ENCODE data around the gene FAM107B.
"Not testable (repeated sequence)": the region's sequence is repeated elsewhere in the genome, so short reads cannot be mapped to it uniquely, and the experiment has no call there.

Gene FAM107B

DNA sequence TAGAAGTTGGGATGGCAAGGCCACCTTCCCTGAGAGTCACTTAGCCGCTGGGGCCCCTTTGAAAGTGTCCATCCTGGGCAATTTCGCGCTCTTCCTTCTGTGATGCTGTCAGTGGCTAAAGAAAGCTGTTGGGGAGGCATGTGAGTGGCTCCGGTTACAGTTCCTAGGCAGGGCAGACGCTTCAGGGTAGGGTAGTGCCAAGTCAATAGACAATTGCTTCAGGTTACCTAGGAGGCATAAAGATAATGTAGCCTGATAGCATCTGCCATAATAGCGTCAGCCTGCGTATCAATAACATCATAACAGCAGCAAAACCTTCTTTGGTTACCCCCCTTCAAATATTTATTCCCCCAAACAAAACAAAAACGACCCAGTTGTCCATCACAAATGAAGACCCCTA, at the start of gene FAM107B:
Gene FAM107B, minus strand, starts transcription at position 101 of the 400 bp plus-strand sequence. CDS start 234 bp downstream, outside the sequence.
- no peaks in the 10 kb centered on the region for H3K4me1 Mint-ChIP-seq (ENCODE audit: low read depth)
- no peaks in the 10 kb centered on the region for H3K36me3 Mint-ChIP-seq
- H3K27me3 Mint-ChIP-seq: no peaks in the 10 kb centered on the region
- no peaks in the 10 kb centered on the region for H3K9me3 Mint-ChIP-seq (ENCODE audit: low read depth)
- no peak within 1 kb of the TSS for H3K27ac Mint-ChIP-seq
- no peak within 1 kb of the TSS for H3K4me3 Mint-ChIP-seq

DNA sequence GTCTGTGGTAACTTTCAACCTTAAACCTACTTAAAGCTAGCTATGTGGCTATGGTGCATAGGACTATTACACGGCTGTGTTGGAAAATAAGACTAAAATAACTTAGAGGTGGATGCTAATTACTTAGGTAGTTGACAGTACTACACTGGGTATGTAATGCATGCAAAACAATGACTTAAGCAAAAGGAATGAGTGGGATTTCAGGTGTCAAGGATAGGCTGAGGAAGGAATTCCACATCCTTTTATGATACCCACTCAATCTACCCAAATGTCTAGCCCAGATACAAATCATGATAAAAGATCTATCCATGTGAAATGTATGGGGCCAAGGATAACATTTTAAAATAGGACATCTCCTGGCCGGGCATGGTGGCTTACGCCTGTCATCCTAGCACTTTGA, 49.3 kb upstream of the FAM107B start:
- H3K27ac Mint-ChIP-seq: no peak overlapping the region

DNA sequence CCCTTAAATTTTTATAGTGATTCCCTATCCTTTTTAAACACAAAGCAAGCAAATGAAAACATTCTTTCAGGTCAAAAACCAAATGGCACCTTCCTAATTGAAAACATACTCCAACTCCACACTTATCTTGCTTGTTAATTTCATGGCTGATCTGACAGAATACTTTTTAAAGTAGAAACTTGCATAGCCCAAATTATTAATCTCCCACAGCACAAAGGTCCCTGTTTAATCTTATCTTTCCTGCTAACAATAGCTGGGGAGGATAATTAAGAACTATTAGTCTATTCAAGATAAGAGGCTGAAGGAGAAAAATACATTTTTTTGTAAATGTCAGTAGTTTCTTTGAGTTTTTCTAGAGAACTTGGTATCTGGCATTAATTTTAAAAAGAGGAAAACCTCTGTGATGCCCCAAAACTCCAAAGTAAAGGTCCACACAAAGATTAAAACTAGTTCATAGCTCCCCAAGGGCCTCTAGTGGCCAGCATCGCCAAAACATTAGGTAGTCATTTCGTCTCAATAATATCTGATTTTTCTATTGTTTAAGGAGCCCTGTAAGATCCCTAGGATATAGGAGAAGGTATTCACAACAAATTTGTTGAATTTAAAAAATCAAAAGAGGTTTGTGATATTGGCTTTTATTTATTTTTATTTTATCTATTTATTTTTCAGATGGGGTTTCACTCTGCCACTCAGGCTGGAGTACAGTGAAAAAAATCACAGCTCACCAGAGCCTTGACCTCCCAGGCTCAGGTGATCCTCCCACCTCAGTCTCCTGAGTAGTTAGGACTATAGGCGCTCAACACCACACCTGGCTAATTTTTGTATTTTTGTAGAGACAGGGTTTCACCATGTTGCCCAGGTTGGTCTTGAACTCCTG, 48.4 kb upstream of the FAM107B start:
- Mint-ChIP-seq H3K4me1 (ENCODE audit: low read depth) (peaks cover 3% of the 10 kb centered on the region), H3K27ac (no peak overlapping the region), H3K9me3 (ENCODE audit: low read depth) (no peaks in the 10 kb centered on the region), H3K36me3 (peaks cover 2% of the 10 kb centered on the region), H3K4me3 (no peak overlapping the region), H3K27me3 (no peaks in the 10 kb centered on the region)

More for the DNA sequence above, 49.3 kb upstream of the FAM107B start:
- peaks cover 2% of the 10 kb centered on the region for H3K36me3 Mint-ChIP-seq
- no peaks in the 10 kb centered on the region for H3K9me3 Mint-ChIP-seq (ENCODE audit: low read depth)
- no peak overlapping the region for H3K4me3 Mint-ChIP-seq
- H3K27me3 Mint-ChIP-seq: no peaks in the 10 kb centered on the region
- peaks cover 3% of the 10 kb centered on the region for H3K4me1 Mint-ChIP-seq (ENCODE audit: low read depth)

DNA sequence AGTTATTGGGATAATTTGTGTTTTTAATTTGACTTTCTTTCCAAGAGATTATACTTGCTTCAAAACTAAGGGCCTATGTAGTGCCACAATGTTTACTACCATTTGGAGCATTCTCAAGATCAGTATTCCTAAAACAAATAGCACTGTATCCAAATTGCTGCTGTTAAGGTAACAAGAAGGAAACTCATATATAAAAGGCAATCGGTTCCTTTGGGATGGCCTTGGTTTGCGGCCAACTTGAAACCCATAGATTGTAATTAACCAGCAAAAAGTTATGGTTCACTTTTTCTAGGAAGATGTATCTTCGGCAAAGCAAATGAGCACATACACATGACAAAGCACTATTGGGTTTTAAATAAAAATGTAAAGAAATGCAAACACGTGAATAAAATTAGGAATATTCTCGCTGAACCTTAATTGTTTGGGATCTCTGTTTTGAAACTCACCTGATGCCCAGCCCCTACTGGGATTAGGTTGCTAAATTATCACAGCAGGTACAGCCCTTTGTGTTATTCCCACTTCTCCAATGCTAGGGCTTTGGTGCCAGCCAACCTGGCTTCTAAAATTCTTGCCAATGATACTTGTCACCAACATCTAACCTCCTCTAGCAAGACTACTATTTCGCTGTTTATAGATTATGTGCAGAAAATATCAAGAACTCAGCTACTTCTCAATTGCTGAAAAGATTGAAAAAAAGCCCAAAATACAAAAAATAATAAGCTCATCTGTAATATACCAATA, 47.1 kb upstream of the FAM107B start:
- no peak overlapping the region for H3K4me3 Mint-ChIP-seq
- no peaks in the 10 kb centered on the region for H3K27me3 Mint-ChIP-seq
- H3K36me3 Mint-ChIP-seq: peaks cover 2% of the 10 kb centered on the region
- H3K4me1 Mint-ChIP-seq (ENCODE audit: low read depth): peaks cover 3% of the 10 kb centered on the region
- H3K9me3 Mint-ChIP-seq (ENCODE audit: low read depth): no peaks in the 10 kb centered on the region
- no peak overlapping the region for H3K27ac Mint-ChIP-seq

DNA sequence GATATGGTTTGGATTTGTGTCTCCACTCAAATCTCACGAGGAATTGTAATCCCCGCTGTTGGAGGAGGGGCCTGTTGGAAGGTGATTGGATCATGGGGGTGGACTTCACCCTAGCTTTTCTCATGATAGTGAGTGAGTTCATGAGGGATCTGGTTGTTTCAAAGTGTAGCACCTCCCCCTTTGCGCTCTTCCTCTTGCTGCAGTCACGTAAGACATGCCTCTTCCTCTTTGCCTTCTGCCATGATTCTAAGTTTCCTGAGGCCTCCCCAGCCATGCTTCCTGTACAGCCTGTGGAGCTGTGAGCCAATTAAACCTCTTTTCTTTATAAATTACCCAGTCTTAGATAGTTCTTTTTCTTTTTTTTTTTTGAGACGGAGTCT, 46.1 kb upstream of the FAM107B start:
- Mint-ChIP-seq H3K36me3 (peaks cover 2% of the 10 kb centered on the region), H3K4me3 (no peak overlapping the region), H3K27ac (no peak overlapping the region), H3K27me3 (no peaks in the 10 kb centered on the region), H3K4me1 (ENCODE audit: low read depth) (peaks cover 3% of the 10 kb centered on the region), H3K9me3 (ENCODE audit: low read depth) (no peaks in the 10 kb centered on the region)

DNA sequence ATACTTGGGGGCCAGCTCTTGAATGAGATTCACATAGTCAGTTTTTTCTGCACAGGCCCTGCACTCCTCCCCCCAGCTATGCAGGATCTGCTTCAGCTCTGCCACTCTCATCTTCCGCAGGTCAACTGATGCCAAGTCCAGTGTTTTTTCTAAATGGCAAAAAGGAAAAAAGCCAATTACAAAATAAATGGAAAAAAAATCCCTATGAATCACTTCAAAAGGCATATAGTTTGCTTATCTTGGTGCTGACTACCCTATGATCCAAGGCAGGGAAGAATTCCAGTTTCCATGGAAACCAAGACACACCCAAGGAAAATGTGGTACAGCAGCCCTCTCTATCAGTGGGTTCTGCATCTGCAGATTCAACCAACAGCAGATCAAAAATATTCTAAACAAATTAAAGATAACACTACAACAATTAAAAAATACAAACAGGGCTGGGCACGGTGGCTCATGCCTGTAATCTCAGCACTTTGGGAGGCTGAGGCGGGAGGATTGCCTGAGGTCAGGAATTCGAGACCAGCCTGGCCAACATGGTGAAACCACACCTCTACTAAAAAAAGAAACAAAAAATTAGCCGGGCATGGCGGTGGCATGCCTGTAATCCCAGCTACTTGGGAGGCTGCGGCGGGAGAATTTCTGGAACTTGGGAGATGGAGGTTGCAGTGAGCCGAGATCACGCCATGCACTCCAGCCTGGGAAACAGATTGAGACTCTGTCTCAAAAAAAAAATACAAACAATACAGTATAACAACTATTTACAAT, 45.5 kb upstream of the FAM107B start:
- Mint-ChIP-seq H3K9me3 (ENCODE audit: low read depth) (no peaks in the 10 kb centered on the region), H3K4me1 (ENCODE audit: low read depth) (peaks cover 3% of the 10 kb centered on the region), H3K27ac (no peak overlapping the region), H3K4me3 (no peak overlapping the region), H3K36me3 (peaks cover 2% of the 10 kb centered on the region), H3K27me3 (no peaks in the 10 kb centered on the region)

DNA sequence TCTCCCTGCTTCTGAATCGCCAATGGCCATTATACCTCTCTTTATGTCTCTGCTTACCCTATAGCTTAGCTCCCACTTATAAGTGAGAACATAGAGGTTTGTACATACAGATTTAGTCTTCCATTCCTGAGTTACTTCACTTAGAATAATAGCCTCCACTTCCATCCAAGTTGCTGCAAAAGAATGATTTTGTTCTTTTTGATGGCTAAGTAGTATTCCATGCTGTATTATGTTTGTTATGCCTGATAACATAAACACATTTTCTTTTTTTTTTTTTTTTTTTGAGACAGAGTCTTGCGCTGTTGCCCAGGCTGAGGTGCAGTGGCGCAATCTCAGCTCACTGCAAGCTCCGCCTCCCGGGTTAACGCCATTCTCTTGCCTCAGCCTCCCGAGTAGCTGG, 42.0 kb upstream of the FAM107B start:
- not testable (repeated sequence) for H3K4me3 Mint-ChIP-seq; H3K27me3 Mint-ChIP-seq; H3K9me3 Mint-ChIP-seq (ENCODE audit: low read depth); H3K27ac Mint-ChIP-seq; H3K36me3 Mint-ChIP-seq
- peaks cover 13% of the 10 kb centered on the region for H3K4me1 Mint-ChIP-seq (ENCODE audit: low read depth)

DNA sequence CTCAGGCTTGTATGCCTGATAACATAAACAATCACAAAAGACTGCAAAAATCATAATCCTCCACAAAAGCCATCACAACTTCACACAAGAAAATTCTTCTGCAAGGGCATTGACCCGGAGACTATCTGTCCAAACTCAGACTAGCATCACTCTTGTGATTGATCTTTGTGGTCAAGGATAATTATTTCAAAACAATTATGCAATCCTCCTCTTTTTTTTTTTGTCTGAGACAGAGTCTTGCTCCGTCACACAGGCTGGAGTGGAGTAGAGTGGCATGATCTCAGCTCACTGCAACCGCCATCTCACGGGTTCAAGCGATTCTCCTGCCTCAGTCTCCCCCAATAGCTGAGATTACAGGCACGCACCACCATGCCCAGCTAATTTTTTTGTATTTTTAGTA, 41.0 kb upstream of the FAM107B start:
- Mint-ChIP-seq H3K36me3 (peaks cover 2% of the 10 kb centered on the region), H3K4me1 (ENCODE audit: low read depth) (peaks cover 17% of the 10 kb centered on the region), H3K9me3 (ENCODE audit: low read depth) (no peaks in the 10 kb centered on the region), H3K27me3 (no peaks in the 10 kb centered on the region), H3K27ac (no peak overlapping the region), H3K4me3 (no peak overlapping the region)

DNA sequence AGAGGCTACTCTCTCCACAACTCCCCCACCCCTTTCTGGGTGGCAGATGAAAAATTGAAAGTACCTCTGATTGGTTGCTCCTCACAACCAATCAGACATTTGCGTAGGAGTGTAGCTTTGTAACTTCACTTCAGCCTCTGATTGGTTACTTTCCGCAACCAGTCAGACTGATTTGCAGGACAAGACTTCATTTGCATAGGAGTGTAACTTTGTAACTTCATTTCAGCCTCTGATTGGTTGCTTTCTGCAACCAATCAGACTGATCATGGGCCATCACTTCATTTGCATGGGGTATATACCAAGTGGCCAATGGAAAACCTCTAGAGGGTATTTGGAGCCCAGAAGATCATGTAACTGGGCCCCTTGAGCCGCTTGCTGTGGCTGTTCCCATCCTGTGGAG, 37.6 kb upstream of the FAM107B start:
- Mint-ChIP-seq H3K36me3 (no peaks in the 10 kb centered on the region), H3K27ac (no peak overlapping the region), H3K27me3 (no peaks in the 10 kb centered on the region), H3K4me3 (no peak overlapping the region), H3K9me3 (ENCODE audit: low read depth) (no peaks in the 10 kb centered on the region), H3K4me1 (ENCODE audit: low read depth) (peaks cover 18% of the 10 kb centered on the region)

DNA sequence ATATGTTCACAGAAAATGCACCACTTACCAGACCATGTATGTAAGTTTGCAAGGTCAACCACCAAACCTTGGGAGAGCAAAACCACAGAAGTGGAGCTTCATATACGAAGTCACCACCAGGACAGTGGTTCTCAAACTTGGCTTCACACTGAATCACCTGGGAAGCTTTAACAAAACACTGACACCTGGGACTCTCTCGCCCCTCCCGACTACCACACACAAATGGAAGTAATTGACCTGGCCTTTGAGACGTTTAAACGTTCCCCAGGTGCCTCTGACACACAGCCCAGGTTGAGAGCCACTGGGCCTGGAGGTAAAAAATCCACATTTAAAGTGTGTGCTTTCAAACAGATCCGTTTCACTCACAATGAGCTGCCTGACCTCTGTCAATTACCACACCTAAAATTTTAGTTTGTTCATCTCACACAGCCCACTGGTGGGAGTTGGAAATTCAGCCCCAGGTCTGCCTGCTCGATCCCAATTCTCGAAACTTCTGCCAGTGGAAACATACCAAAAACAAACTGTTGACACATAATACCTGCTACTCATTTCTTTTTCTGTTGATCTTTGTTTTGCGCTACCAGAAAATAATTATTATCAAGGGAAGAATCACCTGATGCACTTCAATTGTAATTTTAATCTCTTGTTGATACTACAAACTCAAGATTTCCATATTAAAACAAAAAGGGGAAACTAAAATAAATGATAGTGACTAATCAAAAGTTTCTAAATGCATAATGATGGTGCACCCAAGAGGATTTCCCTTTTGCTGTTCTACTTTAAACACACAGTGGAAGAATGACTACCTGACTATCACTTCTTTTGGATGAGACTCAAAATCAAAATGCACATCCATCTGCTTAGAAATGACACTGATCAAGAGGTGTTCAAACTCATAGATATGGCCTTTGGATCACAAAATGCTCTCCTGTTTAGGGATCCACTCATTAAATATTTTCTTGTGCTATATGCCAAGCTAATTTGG, 36.6 kb upstream of the FAM107B start:
- no peak overlapping the region for H3K27ac Mint-ChIP-seq
- no peaks in the 10 kb centered on the region for H3K27me3 Mint-ChIP-seq
- H3K36me3 Mint-ChIP-seq: no peaks in the 10 kb centered on the region
- H3K4me1 Mint-ChIP-seq (ENCODE audit: low read depth): peaks cover 18% of the 10 kb centered on the region
- no peak overlapping the region for H3K4me3 Mint-ChIP-seq
- no peaks in the 10 kb centered on the region for H3K9me3 Mint-ChIP-seq (ENCODE audit: low read depth)

DNA sequence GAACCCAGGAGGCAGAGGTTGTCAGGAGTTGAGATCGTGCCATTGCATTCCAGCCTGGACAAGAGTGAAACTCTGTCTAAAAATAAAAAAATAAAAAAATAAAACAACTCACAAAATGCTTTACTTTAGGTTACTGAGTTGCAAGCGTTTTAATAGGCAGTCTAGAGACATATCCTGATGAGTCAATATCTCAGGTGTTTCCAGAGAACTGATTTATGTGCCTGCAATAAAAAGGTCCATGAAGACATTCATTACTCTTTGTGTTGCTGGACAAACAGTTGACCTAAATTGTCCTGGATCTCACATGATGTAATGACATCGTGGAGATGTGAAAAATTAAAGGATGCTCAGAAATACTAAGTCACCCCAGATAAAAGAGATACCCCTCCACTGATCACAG, 31.6 kb upstream of the FAM107B start:
- no peak overlapping the region for H3K4me3 Mint-ChIP-seq
- no peaks in the 10 kb centered on the region for H3K9me3 Mint-ChIP-seq (ENCODE audit: low read depth)
- H3K4me1 Mint-ChIP-seq (ENCODE audit: low read depth): peaks cover 2% of the 10 kb centered on the region
- H3K27me3 Mint-ChIP-seq: no peaks in the 10 kb centered on the region
- H3K27ac Mint-ChIP-seq: no peak overlapping the region
- no peaks in the 10 kb centered on the region for H3K36me3 Mint-ChIP-seq

DNA sequence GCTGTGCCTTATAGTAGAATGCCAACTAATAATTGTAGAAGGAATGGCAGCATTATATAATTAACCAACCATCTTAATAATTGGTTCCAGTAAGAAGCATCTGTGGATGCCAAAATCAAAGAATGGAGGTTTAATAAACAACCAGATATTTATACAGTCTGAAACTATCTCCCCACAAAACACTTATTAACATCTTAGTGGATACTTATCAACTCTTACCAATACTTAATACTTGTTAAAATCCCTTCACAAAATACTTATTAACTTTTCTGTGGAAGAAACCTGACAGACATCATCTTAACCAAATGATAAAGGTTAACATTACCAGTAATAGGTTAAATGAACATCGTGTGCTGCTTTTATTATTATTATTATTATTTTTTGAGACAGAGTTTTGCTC, 29.1 kb upstream of the FAM107B start:
- Mint-ChIP-seq H3K27me3 (no peaks in the 10 kb centered on the region), H3K4me3 (no peak overlapping the region), H3K4me1 (ENCODE audit: low read depth) (no peaks in the 10 kb centered on the region), H3K9me3 (ENCODE audit: low read depth) (no peaks in the 10 kb centered on the region), H3K27ac (no peak overlapping the region), H3K36me3 (no peaks in the 10 kb centered on the region)

DNA sequence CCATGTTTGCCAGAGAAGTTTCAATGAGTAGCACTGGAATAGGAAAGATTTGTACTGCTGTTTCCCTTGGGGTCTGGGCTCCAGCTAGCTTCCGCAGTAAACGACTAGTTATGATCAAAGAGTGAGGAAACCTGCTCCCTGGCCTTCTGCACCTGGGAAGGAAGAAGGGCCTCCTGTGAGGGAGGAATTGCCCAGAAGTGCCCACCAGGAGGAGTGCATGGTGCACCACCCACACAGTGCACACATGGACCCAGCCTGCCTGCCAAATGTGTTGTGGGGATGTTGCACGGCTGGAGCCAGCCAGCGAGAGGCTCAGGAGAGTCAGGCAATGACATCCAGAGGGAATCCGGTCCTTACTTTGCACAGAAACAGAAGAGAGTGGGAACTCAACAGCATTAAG, 27.0 kb upstream of the FAM107B start:
- Mint-ChIP-seq H3K27ac (no peak overlapping the region), H3K36me3 (no peaks in the 10 kb centered on the region), H3K4me3 (no peak overlapping the region), H3K9me3 (ENCODE audit: low read depth) (no peaks in the 10 kb centered on the region), H3K4me1 (ENCODE audit: low read depth) (no peaks in the 10 kb centered on the region), H3K27me3 (no peaks in the 10 kb centered on the region)

DNA sequence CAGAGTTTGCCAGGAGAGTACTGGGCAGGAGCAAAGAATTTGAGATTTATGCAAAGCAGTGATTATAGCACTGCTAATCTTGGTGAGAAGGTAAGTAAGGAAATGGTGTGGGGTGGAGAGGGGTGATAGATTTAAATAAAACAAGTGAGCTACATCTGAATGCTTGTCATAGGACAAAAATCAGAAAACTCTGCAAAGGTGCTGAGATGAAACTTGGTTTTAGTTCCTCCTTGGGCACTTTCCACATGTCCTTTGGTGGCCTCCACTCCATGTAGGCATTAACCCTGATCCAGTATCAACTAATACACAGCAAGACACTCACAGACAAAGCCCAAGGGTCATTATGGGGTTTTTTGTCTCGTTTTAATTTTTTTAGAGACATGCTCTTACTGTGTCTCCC, 25.7 kb upstream of the FAM107B start:
- no peaks in the 10 kb centered on the region for H3K4me1 Mint-ChIP-seq (ENCODE audit: low read depth)
- H3K4me3 Mint-ChIP-seq: no peak overlapping the region
- no peaks in the 10 kb centered on the region for H3K9me3 Mint-ChIP-seq (ENCODE audit: low read depth)
- no peak overlapping the region for H3K27ac Mint-ChIP-seq
- no peaks in the 10 kb centered on the region for H3K27me3 Mint-ChIP-seq
- no peaks in the 10 kb centered on the region for H3K36me3 Mint-ChIP-seq

All from activated naive CD8-positive, alpha-beta T cell (primary cell).